GM04504 (cell line): ENCODE measurements around the gene SIN3A.
"Not testable (repeated sequence)": the region's sequence is repeated elsewhere in the genome, so short reads cannot be mapped to it uniquely, and the experiment has no call there.

Experiments
- DNase-seq: peaks from one replicate; pipeline ENCODE4 v3.0.0-alpha.2; 2012; ENCODE audit warnings: low read depth

The SIN3A gene

DNA sequence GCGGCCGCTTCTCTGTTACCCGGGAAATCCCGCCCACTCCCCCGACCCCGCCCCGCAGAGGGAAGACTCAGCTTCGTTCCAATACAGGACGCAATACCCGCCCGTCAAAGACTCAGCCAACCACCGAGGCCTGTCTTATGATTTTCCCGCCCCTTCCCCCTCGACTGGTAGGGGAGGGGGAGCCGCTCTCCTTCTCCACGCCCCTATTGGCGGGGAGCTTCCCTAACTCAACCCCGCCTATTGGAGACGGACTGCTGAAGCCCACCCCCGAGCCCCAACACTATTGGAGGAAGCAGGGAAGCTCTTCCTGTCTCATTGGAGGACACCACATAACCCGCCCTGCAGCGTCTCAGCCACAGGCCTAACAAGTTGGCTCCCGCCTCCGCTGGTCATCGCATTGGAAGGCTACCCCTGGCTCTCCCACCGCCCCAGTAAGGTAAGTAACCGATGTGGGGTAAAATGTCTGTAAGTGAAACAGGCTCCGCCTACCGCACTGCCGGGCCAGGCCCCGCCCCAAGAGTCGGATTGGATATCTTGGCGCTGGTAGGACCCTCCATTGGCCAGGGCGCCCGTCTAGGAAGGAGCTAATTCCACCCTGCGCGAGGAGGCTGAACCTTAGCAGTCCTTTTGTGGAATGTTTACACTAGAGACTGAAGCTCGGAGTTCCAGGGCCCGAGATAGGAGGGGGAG is at the start of gene SIN3A:
Gene SIN3A (minus strand): TSS at position 17 of the 690 bp plus-strand sequence. CDS start 21,315 bp downstream, outside the sequence.
- peak; percentile 100 for DNase-seq

DNA sequence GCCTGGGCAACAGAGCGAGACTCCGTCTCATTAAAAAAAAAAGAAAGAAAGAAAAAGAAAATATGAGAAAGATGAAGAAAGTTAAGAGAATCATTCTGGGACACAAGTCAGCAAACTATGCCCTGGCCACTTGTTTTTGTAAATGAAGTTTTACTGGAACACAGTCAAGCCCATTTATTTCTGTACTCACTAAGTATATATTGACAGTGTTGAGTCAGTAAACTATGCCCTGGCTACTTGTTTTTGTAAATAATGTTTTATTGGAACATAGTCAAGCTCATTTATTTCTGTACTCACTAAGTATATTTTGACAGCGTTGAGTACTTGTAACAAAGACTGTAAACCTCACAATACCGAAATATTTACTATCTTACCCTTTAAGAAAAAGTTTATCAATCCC is 42.2 kb upstream of the SIN3A start:
- DNase-seq: no peak

DNA sequence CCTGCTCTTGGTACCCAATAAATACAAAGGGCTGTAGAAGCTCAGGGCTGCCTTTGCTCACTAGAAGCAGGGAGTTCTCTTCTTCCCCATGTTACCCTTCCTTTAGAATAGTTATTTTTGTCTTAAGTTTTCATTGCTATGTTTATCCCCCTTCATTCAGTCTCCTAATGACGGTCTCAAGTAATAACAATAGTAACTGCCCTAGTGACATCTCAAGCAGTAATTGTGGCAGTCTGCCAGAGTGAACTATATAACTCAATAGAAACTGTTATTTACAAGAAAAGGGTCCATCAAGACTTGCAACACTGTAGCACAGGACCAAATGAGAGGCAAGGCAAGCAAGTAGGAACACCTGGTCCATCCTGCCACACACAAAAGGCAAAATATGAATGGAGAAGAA is 32.5 kb upstream of the SIN3A start:
- no peak for DNase-seq

DNA sequence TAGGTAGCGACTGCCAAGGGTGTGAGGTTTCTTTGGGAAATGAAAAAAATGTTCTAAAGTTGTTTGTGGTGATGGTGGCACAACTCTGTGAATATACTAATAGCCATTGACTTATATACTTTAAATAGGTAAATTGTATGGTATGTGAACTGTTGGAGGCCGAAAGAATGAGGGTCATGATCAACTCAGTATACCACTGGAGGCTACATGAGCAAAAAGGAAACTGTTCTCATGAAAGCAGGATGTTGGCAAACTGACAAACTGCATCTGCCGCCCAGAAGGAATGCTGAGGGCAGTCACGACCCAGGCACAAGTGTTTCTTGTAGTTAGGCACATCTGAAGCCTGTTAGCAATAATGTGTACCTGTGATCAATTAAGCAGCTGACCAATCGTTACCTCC is 32.1 kb upstream of the SIN3A start:
- not testable (repeated sequence) for DNase-seq

DNA sequence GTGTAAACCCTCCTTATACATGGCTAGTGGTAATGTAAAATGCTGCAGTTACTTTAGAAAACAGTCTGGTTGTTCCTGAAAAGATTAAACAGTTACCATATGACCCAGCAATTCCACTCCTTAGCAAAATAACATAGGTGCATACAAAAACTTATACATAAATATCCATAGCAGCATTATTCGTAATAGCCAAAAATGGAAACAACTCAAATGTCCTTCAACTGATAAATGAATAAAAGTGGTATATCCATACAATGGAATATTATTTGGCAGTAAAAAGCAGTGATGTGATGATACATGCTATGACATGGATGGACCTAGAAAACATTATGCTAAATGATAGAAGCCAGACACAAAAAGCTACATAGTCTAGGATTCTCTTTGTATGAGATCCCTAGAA is 31.6 kb upstream of the SIN3A start:
- no peak for DNase-seq

DNA sequence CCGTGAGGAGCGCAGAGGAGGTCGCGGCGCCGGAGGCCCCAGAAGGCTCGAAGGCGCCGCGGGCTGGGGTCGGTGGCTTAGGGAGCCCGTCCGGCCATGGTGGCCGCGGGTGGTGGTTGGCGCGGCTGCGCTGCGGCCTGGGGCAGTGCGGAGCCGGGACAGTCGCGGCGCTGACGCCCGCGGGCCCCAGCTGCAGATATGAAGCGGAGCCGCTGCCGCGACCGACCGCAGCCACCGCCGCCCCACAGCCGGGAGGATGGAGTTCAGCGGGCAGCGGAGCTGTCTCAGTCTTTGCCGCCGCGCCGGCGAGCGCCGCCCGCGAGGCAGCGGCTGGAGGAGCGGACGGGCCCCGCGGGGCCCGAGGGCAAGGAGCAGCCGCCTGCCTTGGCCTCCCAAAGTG is 29.0 kb upstream of the SIN3A start:
- not testable (repeated sequence) for DNase-seq

DNA sequence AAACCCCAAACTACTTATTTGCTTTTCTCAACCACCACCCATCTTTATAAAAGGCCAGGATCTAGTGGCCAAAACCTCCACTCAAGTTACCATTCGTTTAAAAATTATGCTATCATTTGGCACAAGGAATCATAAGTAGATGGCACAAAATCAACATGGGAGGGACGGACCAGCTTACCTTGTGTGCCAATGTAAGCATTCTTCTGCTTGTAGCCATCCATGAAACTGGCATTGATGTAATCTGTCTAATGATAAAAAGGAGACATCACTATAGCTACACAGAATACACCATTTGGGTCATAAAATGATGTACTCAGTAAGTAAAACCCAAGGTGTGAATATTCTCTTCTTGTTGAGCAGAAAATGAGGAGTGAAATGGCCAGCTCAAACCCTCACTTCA is 28.2 kb upstream of the SIN3A start:
- no peak for DNase-seq

DNA sequence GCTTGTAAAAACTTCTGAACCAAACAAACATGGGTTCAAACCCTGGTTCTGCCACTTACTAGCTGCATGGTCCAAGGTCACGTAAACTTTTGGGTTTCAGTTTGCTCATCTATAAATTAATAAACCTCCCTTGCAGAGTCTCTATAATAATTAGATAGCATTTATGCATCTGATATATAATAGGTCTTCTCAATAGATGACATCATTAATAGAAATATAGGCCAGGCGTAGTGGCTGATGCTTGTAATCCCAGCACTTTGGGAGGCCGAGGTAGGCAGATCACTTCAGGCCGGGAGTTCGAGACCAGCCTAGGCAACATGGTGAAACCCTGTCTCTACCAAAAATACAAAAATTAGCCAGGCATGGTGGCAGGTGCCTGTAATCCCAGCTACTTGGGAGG is 25.6 kb upstream of the SIN3A start:
- not testable (repeated sequence) for DNase-seq

DNA sequence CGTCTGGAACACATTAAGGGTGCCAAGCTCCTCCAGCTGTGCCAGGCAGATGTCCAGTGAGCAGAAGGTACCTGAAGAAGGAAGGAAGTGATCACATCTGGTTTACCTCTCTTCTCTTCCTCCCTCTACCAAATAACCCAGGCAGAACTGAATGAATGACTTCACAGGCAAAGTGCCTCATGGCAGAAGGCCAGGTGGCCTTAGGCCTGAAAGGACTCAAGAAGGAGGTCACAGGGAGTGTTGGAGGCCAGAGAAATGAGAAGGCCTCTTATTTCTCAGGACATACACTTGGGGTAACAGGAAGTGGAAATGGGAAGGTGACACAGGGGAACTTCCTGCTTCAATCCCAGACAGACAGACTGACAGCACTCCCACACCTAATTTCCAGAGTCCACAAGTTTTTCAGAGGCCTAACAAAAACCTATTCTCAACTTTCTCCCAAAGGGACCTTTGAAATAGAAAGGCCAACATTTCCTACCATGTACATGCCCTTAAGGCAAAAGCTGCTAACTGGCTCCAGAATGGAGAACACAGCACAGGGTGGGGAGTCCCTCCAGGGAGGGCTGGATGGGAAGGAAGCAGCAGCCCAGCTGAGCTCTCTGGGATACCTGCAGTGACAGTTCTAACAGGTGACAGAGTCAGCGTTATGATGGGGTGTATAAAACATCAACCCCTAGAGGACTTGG is 17.6 kb upstream of the SIN3A start:
- DNase-seq: no peak

DNA sequence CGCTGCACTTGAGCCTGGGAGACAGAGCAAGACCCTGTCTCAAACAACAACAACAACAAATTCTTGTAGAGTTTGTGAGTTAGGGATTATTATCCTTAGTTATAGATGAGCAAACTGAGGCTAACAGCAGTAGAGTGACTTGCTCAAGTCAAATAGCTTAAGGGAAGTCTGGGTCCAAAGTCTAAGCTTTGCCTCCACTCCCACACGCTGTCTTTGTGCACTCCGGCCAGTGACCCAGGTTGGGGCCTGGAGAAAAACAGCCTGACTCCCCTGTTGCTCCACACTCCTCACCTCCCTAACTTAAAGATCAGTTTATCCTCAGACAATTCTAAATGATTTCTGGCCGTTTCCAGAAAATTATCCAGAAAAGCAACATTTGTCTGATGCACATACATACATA is 9.2 kb upstream of the SIN3A start:
- no peak for DNase-seq

DNA sequence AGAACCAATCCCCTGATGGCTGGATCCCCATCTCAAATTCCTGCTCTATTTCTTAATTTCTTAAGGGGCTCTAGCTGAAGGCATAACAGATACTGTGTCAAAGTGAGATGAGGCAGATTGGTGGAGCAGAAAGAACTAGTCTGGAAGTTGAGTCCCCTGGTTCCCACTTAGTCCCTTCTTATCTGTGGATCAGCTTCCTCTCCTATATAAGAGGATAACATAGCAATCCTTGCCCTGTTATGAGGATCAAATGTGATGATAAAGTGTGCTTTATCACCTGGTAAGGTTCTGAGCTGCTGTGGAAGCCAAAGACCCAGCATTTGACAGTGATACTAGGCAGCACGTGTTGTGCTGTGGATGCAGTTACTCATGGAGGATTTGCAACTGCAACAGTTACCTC is 8.1 kb upstream of the SIN3A start:
- no peak for DNase-seq

DNA sequence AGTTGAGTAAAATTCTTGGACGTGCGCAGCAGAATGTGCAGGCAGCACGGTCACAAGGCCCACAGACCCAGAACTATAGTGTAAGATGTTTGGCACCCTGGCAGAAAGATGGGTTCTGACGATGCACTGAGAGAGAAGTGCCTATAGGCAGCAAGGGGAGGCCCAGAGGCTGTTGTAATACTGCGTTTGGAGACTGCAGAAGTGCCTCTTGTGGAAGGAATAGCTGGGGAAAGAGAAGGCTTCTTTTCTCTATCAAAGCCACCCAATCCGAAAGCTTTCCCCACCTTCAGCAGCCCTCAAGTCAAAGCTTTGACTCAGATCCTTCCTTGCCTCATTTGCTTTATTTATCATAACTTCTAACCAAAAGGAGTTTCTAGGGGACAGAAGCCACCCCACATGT is 5.2 kb upstream of the SIN3A start:
- DNase-seq: no peak

DNA sequence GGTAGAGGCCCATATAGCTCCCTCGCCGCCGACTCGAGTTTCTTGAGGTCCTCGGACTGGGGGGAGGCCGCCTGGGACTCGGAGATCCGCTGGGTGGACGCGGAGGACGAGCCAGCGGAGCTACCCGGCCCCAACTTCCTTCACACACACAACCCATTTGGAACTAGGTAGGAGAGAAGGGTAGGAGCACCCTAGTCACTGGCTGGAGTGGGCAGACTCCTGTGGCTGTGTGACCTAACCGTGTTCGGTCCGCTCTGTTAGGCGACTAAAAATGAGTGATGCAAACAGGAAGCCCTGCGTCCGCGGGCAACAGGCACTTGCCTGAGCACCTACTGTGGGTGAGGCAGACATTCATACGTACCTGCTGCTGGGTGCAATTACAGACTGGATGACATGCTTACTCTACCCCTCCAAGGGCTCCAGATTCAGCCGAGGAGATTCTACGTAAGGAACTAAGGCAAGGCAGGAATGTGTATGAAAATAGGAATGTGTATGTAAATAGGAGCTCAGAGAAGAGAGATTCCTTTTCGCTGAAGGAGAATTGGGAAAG is 4.6 kb upstream of the SIN3A start:
- no peak for DNase-seq

DNA sequence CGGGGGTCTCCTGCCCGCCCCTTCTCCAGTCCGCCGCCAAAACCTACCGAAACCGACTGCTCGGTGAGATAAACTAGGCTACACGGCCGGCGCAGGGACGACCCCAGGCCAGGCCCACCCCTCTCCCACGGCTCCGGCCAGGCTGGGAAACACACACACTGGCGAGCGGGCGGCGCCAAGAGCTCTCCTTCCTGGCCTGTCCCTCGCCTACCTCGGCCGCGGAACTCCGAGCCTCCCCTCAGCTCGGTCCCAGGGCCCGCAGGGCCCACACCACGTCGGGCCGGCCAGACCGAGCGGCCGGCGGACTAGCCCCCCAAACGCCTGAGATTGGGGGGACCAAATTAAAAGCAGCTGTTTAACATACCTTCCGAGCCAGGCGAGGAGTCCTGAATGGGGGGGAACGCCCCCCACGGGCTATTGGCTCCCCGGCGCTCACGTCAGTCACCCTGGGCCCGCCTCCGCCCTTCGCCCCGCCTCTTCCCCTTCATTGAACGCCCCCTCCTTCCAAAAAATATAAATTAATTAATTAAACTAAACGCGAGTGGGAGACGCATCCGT is 4.0 kb upstream of the SIN3A start:
- DNase-seq: no peak

DNA sequence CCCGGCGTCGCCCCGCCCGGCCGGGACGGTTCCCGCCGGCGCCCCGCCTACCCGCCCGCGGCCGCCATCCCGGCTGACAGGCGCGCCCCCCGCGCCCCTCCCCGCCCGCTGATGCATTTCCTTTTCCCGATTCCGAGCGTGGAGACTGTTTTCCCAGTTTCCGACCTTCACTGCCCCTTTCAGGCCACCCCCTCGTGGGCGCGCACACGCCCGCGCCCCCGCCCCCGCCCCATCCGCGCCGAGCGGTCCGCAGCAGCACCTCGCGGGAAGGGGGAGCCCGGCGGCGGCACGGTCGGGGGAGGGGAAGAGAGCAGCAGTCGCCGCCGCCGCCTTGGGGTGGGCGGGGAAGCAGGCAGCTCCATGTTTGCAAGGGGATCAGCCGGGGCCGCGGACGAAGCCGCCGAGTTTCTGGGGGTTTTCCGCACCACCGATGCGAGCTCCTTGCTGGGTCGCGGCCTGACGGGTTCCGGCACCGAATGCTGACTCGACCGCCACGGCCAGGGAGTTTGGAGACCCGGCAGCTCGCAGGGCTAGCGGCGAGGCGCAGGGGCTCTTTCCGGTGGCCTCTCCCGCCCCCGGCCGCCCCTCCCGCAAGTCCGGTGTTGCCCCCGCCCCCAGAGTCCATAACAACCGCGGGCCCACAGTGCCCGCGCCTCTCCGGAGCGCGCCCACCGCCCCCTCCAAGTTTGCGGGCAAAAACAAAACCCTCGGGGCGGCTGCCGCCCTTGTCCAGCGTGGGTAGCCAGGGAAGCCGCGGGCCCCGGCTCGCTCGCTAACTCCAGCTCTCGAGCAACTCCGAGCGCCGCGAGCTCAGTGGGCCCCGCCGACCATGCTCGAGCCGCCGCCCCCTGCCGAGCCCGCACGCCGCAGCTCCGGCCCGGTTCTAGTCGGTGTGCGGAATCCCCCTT is 3.2 kb upstream of the SIN3A start:
- no peak for DNase-seq

DNA sequence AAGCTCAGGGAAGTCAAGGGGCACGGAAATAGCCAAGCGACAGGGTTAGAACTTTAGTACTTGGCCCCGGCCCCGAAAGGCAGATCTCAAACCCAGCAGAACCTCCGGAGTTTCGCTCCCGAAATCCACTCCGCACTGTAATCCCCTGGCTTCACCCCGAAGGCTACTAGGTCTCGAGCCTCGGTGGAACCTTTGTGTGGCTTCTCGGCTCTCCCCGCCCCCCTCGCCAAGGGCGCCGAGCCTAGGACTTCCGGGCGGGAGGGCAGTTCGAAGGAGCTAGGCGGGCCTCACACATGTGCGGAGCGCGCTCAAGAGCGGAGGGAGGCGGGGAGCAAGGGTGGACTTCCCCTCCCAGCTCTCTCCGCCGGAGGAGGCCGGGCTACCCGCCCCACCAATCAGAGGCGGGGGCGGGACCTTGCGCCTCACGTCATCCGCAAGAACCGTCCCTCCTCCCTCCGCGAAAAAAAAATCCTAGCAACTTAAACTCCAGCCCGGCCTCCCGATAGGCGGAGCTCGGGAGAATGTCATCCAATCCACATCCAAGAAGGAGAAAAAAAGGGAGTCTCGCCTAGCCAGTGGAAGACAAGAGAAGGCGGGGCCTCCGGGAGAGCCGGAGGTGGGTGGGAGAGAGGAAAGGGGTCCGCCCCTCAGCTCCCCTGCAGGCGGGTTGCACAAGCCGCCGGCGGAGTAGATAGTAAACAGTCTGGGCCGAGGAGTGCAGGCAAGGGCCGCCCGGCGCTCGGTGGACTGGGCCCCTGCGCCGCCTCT is 2.4 kb upstream of the SIN3A start:
- peak; percentile 99 for DNase-seq

DNA sequence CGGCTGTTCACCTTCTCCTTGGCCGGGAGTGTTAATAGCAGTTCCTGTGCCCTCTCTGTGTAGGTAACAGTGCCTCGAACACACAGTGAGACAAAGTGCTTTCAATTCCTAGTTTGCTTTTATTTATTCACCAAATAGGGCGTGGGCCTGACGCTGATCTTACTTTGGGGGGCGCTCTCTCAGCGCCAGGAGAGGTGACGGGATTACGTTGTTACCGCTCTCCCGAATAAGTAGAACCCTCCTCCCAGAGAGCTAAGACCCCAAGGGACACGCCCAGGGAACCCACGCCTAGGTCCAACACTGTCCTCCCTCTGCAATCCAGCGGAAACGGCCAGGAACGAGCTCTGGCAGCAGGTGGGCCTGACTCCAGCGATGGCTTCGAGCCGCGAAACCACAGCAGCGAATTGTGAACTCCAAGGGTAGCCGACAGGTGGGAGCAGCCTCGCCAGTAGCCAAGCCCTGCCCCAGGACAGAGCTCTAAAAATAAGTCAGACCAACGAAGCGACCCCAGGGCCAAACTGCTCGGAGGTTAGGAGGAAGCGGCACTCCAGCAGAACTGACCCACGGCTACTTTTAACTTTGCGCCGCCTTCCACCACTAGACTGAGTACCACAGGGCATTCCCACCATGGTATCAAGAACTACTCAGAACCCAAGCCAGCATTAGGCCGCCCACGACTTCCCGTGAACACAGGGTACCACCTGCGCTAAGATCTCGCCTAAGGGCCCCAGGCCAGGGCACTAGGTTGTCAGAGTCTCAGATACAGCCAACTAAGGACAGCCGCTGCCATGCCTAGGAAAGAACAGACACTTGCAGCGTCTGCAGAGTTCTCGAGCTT is 1.6 kb upstream of the SIN3A start:
- DNase-seq: no peak

DNA sequence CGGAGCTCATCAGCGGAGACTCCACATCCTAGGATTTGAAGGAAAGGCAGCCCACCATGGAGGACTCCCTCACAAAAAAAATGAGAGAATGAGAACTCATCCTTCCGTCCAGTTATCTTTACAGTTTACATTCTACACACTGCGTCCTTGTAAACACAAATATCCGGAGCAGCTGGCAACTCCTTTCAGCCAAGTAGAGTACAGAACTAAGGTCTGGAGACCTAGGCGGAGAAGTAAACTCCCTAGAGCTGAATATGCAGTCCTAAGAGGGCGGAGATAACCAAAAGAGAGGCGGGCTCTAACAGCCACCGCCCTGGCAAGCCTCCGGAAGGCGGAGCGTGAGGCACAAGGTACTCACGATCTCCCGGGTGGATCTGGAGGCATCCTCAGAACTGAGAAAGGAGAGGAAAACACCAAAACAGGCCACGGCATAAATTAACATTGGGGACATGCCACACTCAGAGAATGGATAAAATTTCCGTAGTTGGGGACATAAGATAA is 924 bp upstream of the SIN3A start:
- peak; percentile 58 for DNase-seq

DNA sequence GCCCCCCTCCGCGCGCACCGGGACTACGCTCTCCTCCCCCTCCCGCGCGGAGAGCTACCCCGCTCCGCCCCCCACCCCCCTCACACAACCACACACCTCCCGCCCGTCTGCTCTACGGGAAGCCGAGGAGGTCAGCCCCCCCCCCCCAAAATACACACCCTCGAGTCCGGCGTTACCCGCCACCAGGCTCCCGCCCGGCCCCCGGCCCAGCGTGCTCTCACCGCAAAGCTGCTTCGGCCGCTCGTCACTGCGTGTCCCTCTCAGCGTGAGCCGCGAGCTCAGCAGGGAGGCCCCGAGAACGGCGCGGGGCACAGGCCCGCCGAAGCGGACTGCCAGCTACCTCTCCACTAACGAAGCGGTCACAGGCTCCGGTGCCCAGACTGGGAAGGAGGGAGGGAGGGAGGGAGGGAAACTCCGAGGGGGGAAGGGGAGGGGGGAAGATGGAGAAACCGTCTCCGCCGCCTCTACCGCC is 252 bp downstream of the SIN3A start:
- no peak for DNase-seq
